Transverse colon (tissue), 3 donors: Measurements from ENCODE around the gene SMAD4.

Experiments used
- POLR2A ChIP-seq: fragments of 450-650 bp; IDR thresholded peaks from one replicate; pipeline ENCODE4 v1.6.1; 2016; ENCODE audit warnings: antibody characterized with exemption, mild to moderate bottlenecking, moderate library complexity
- TF ChIP-seq, protein P1 (sequence below), 5 experiments: fragments of 200-600 bp in 3 of 5; fragments of 450-650 bp in 2 of 5; sonication (generic) in 3 of 5; IDR thresholded peaks; 1 replicate in 2 of 5; 2 replicates in 3 of 5; pipeline ENCODE4 v1.5.1; 2016 to 2017; ENCODE audit warnings: antibody characterized with exemption in 5 of 5, inconsistent platforms in 3 of 5, mild to moderate bottlenecking in 2 of 5, moderate library complexity in 1 of 5

DNA sequence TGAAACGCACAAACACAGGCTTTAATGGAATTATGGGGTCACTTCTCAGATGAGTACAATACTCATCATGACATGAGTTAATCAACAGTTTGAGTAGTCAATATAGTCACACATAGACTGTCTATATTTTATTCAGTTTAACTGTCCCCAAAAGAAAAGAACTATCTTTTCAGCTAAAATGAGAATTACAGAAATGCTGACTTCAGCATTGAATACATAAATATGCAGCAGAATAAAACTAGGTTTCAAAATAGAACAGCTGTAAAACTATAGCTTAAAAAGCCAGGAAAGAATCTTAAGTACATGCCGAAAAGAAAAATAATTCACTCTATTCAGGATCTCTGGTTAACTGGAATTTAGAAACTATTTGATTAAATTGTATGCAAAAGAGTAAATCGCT lies 30.0 kb downstream of the SMAD4 start:
- TF ChIP-seq, protein P1, sequence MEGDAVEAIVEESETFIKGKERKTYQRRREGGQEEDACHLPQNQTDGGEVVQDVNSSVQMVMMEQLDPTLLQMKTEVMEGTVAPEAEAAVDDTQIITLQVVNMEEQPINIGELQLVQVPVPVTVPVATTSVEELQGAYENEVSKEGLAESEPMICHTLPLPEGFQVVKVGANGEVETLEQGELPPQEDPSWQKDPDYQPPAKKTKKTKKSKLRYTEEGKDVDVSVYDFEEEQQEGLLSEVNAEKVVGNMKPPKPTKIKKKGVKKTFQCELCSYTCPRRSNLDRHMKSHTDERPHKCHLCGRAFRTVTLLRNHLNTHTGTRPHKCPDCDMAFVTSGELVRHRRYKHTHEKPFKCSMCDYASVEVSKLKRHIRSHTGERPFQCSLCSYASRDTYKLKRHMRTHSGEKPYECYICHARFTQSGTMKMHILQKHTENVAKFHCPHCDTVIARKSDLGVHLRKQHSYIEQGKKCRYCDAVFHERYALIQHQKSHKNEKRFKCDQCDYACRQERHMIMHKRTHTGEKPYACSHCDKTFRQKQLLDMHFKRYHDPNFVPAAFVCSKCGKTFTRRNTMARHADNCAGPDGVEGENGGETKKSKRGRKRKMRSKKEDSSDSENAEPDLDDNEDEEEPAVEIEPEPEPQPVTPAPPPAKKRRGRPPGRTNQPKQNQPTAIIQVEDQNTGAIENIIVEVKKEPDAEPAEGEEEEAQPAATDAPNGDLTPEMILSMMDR (IDR thresholded peaks at IDR 0.05) = no peak
- no peak for TF ChIP-seq POLR2A
